ENCODE results near the gene OR2C3. TPM values are rescaled to one million over a fixed set of nuclear protein-coding genes. Genes with fewer than 3 reads are reported as not detected.
"Not testable (repeated sequence)": the region's sequence is repeated elsewhere in the genome, so short reads cannot be mapped to it uniquely, and the experiment has no call there.

Gene OR2C3
- total RNA-seq, 2 donors from 2014 or later, result not detected

GRCh38 chr1:247530785-247531184 is 5.5 kb downstream of the OR2C3 start:
- H3K4me1 ChIP-seq (ENCODE audit: control insufficient read depth, insufficient read depth, low read length), result no peaks in the 10 kb centered on the region
- Mint-ChIP-seq H3K27ac (no peak overlapping the region), H3K36me3 (ENCODE audit: low read depth) (no peaks in the 10 kb centered on the region), H3K4me3 (no peak overlapping the region), H3K4me1 (no peaks in the 10 kb centered on the region), H3K9me3 (no peaks in the 10 kb centered on the region), H3K27me3 (ENCODE audit: insufficient read depth) (peaks cover 2% of the 10 kb centered on the region)
- WGBS, 2 experiments (ENCODE audit: insufficient coverage in 1 of 2, insufficient read length in 1 of 2), result 94 to 96% methylated on average over 22 to 41 of the region's 41 CpGs
- DNase-seq, result no peak
- no peaks in the 10 kb centered on the region for H3K36me3 ChIP-seq (ENCODE audit: control insufficient read depth, insufficient read depth, low read length)
- TF ChIP-seq CTCF (conservative IDR thresholded peaks at IDR 0.05), result no peak
- no peaks in the 10 kb centered on the region for H3K9me3 ChIP-seq (ENCODE audit: control insufficient read depth, low read length)
- H3K27me3 ChIP-seq (ENCODE audit: control insufficient read depth, insufficient read depth, low read length, poor library complexity, severe bottlenecking), result no peaks in the 10 kb centered on the region
- H3K9ac ChIP-seq (ENCODE audit: extremely low read depth, low read length, poor library complexity, severe bottlenecking), result no peak overlapping the region
- H3K27ac ChIP-seq (ENCODE audit: low read depth, low read length), result no peak overlapping the region
- no peak overlapping the region for H3K4me3 ChIP-seq (ENCODE audit: low read length)

- H3K27me3 Mint-ChIP-seq (ENCODE audit: insufficient read depth), result peaks cover 2% of the 10 kb centered on the region
- WGBS, 2 experiments (ENCODE audit: insufficient coverage in 1 of 2, insufficient read length in 1 of 2), result no CpG with 5 or more reads among the region's 1 CpG
- no peak overlapping the region for H3K27ac Mint-ChIP-seq
- Histone ChIP-seq H3K9me3 (ENCODE audit: control insufficient read depth, low read length) (no peaks in the 10 kb centered on the region), H3K9ac (ENCODE audit: extremely low read depth, low read length, poor library complexity, severe bottlenecking) (no peak overlapping the region), H3K27ac (ENCODE audit: low read depth, low read length) (no peak overlapping the region), H3K4me1 (ENCODE audit: control insufficient read depth, insufficient read depth, low read length) (no peaks in the 10 kb centered on the region), H3K4me3 (ENCODE audit: low read length) (no peak overlapping the region), H3K36me3 (ENCODE audit: control insufficient read depth, insufficient read depth, low read length) (no peaks in the 10 kb centered on the region), H3K27me3 (ENCODE audit: control insufficient read depth, insufficient read depth, low read length, poor library complexity, severe bottlenecking) (no peaks in the 10 kb centered on the region)
- H3K9me3 Mint-ChIP-seq, result no peaks in the 10 kb centered on the region
- TF ChIP-seq CTCF (conservative IDR thresholded peaks at IDR 0.05), result no peak
- DNase-seq, result no peak
- H3K36me3 Mint-ChIP-seq (ENCODE audit: low read depth), result no peaks in the 10 kb centered on the region
- no peak overlapping the region for H3K4me3 Mint-ChIP-seq
- H3K4me1 Mint-ChIP-seq, result no peaks in the 10 kb centered on the region
These were observed 6.4 kb downstream of the OR2C3 start for GRCh38 chr1:247529771-247530355.

- Histone ChIP-seq H3K27me3 (ENCODE audit: control insufficient read depth, insufficient read depth, low read length, poor library complexity, severe bottlenecking) (no peaks in the 10 kb centered on the region), H3K36me3 (ENCODE audit: control insufficient read depth, insufficient read depth, low read length) (no peaks in the 10 kb centered on the region), H3K4me3 (ENCODE audit: low read length) (no peak overlapping the region), H3K4me1 (ENCODE audit: control insufficient read depth, insufficient read depth, low read length) (no peaks in the 10 kb centered on the region), H3K27ac (ENCODE audit: low read depth, low read length) (no peak overlapping the region), H3K9me3 (ENCODE audit: control insufficient read depth, low read length) (no peaks in the 10 kb centered on the region), H3K9ac (ENCODE audit: extremely low read depth, low read length, poor library complexity, severe bottlenecking) (no peak overlapping the region)
- H3K4me1 Mint-ChIP-seq, result no peaks in the 10 kb centered on the region
- no peaks in the 10 kb centered on the region for H3K36me3 Mint-ChIP-seq (ENCODE audit: low read depth)
- no peak for DNase-seq
- peaks cover 2% of the 10 kb centered on the region for H3K27me3 Mint-ChIP-seq (ENCODE audit: insufficient read depth)
- WGBS, 2 experiments (ENCODE audit: insufficient coverage in 1 of 2, insufficient read length in 1 of 2), result 81% methylated on average over 2 of the region's 2 CpGs; no CpG with 5 or more reads in 1 of the 2 experiments
- H3K4me3 Mint-ChIP-seq, result no peak overlapping the region
- no peaks in the 10 kb centered on the region for H3K9me3 Mint-ChIP-seq
- no peak overlapping the region for H3K27ac Mint-ChIP-seq
- TF ChIP-seq CTCF (conservative IDR thresholded peaks at IDR 0.05), result no peak
These were observed 7.3 kb downstream of the OR2C3 start for GRCh38 chr1:247528812-247529474.

- H3K27me3 ChIP-seq (ENCODE audit: control insufficient read depth, insufficient read depth, low read length, poor library complexity, severe bottlenecking); H3K9ac ChIP-seq (ENCODE audit: extremely low read depth, low read length, poor library complexity, severe bottlenecking); H3K27ac ChIP-seq (ENCODE audit: low read depth, low read length); H3K36me3 Mint-ChIP-seq (ENCODE audit: low read depth); H3K4me3 Mint-ChIP-seq; H3K36me3 ChIP-seq (ENCODE audit: control insufficient read depth, insufficient read depth, low read length); H3K4me3 ChIP-seq (ENCODE audit: low read length); H3K4me1 Mint-ChIP-seq; H3K27ac Mint-ChIP-seq; H3K9me3 ChIP-seq (ENCODE audit: control insufficient read depth, low read length); DNase-seq; H3K4me1 ChIP-seq (ENCODE audit: control insufficient read depth, insufficient read depth, low read length): not testable (repeated sequence)
- Mint-ChIP-seq H3K9me3 (peaks cover 40% of the 10 kb centered on the region), H3K27me3 (ENCODE audit: insufficient read depth) (peaks cover 12% of the 10 kb centered on the region)
- WGBS, 2 experiments (ENCODE audit: insufficient coverage in 1 of 2, insufficient read length in 1 of 2), result 90% methylated on average over 20 of the region's 30 CpGs; no CpG with 5 or more reads in 1 of the 2 experiments
These were observed 14.4 kb downstream of the OR2C3 start for GRCh38 chr1:247521886-247522285.
